ENCODE data around the gene SETDB1.

Gene SETDB1

GRCh38 chr1:150968491-150968890 lies 42.3 kb downstream of the SETDB1 start:
- Histone ChIP-seq H3K9me3 (replicated peaks; ENCODE audit: low read length) (no peaks in the 10 kb centered on the region), H3K4me3 (ENCODE audit: low read length) (no peak overlapping the region), H3K36me3 (ENCODE audit: insufficient read depth, low read length) (peaks cover 50% of the 10 kb centered on the region), H3K4me1 (ENCODE audit: control insufficient read depth, insufficient read depth, low read length) (peaks cover 31% of the 10 kb centered on the region), H3K9ac (ENCODE audit: low read depth, low read length) (no peak overlapping the region), H3K27me3 (ENCODE audit: control insufficient read depth, insufficient read depth, low read length) (no peaks in the 10 kb centered on the region), H3K4me2 (ENCODE audit: low read length) (no peak overlapping the region)

- Histone ChIP-seq H3K4me3 (ENCODE audit: low read length) (no peak overlapping the region), H3K9ac (ENCODE audit: low read depth, low read length) (no peak overlapping the region), H3K4me1 (ENCODE audit: control insufficient read depth, insufficient read depth, low read length) (peaks cover 31% of the 10 kb centered on the region), H3K9me3 (replicated peaks; ENCODE audit: low read length) (no peaks in the 10 kb centered on the region), H3K4me2 (ENCODE audit: low read length) (no peak overlapping the region), H3K27me3 (ENCODE audit: control insufficient read depth, insufficient read depth, low read length) (no peaks in the 10 kb centered on the region), H3K36me3 (ENCODE audit: insufficient read depth, low read length) (peaks cover 39% of the 10 kb centered on the region)
Observed at GRCh38 chr1:150969626-150970025, 43.5 kb downstream of the SETDB1 start.

GRCh38 chr1:150970808-150971582 lies 44.8 kb downstream of the SETDB1 start:
- Histone ChIP-seq H3K4me3 (ENCODE audit: low read length) (peak overlapping the region; percentile 86), H3K4me1 (ENCODE audit: control insufficient read depth, insufficient read depth, low read length) (peaks cover 36% of the 10 kb centered on the region), H3K9ac (ENCODE audit: low read depth, low read length) (peak overlapping the region; percentile 96), H3K4me2 (ENCODE audit: low read length) (peak overlapping the region; percentile 96), H3K9me3 (replicated peaks; ENCODE audit: low read length) (no peaks in the 10 kb centered on the region), H3K36me3 (ENCODE audit: insufficient read depth, low read length) (peaks cover 30% of the 10 kb centered on the region), H3K27me3 (ENCODE audit: control insufficient read depth, insufficient read depth, low read length) (no peaks in the 10 kb centered on the region)

- Histone ChIP-seq H3K9ac (ENCODE audit: low read depth, low read length) (peak overlapping the region; percentile 96), H3K9me3 (replicated peaks; ENCODE audit: low read length) (no peaks in the 10 kb centered on the region), H3K4me1 (ENCODE audit: control insufficient read depth, insufficient read depth, low read length) (peaks cover 39% of the 10 kb centered on the region), H3K4me3 (ENCODE audit: low read length) (peak overlapping the region; percentile 86), H3K27me3 (ENCODE audit: control insufficient read depth, insufficient read depth, low read length) (no peaks in the 10 kb centered on the region), H3K4me2 (ENCODE audit: low read length) (peak overlapping the region; percentile 96), H3K36me3 (ENCODE audit: insufficient read depth, low read length) (peaks cover 22% of the 10 kb centered on the region)
Observed at GRCh38 chr1:150971583-150972416, 45.6 kb downstream of the SETDB1 start.

- Histone ChIP-seq H3K4me2 (ENCODE audit: low read length) (peak overlapping the region; percentile 96), H3K9me3 (replicated peaks; ENCODE audit: low read length) (no peaks in the 10 kb centered on the region), H3K27me3 (ENCODE audit: control insufficient read depth, insufficient read depth, low read length) (no peaks in the 10 kb centered on the region), H3K9ac (ENCODE audit: low read depth, low read length) (peak overlapping the region; percentile 96), H3K4me1 (ENCODE audit: control insufficient read depth, insufficient read depth, low read length) (peaks cover 46% of the 10 kb centered on the region), H3K36me3 (ENCODE audit: insufficient read depth, low read length) (peaks cover 16% of the 10 kb centered on the region), H3K4me3 (ENCODE audit: low read length) (peak overlapping the region; percentile 86)
Observed at GRCh38 chr1:150972417-150972940, 46.3 kb downstream of the SETDB1 start.

- peaks cover 55% of the 10 kb centered on the region for H3K4me1 ChIP-seq (ENCODE audit: control insufficient read depth, insufficient read depth, low read length)
- H3K9me3 ChIP-seq (replicated peaks; ENCODE audit: low read length) = no peaks in the 10 kb centered on the region
- no peaks in the 10 kb centered on the region for H3K27me3 ChIP-seq (ENCODE audit: control insufficient read depth, insufficient read depth, low read length)
- H3K36me3 ChIP-seq (ENCODE audit: insufficient read depth, low read length) = peaks cover 7% of the 10 kb centered on the region
- peak overlapping the region; percentile 96 for H3K9ac ChIP-seq (ENCODE audit: low read depth, low read length)
- H3K4me2 ChIP-seq (ENCODE audit: low read length) = peak overlapping the region; percentile 96
- H3K4me3 ChIP-seq (ENCODE audit: low read length) = peak overlapping the region; percentile 86
Observed at GRCh38 chr1:150973258-150973835, 47.2 kb downstream of the SETDB1 start.

- Histone ChIP-seq H3K4me3 (ENCODE audit: low read length) (peak overlapping the region; percentile 86), H3K4me2 (ENCODE audit: low read length) (peak overlapping the region; percentile 96), H3K4me1 (ENCODE audit: control insufficient read depth, insufficient read depth, low read length) (peaks cover 59% of the 10 kb centered on the region), H3K9ac (ENCODE audit: low read depth, low read length) (peak overlapping the region; percentile 96), H3K36me3 (ENCODE audit: insufficient read depth, low read length) (peaks cover under 1% of the 10 kb centered on the region), H3K9me3 (replicated peaks; ENCODE audit: low read length) (no peaks in the 10 kb centered on the region), H3K27me3 (ENCODE audit: control insufficient read depth, insufficient read depth, low read length) (no peaks in the 10 kb centered on the region)
Observed at GRCh38 chr1:150973836-150974579, 47.8 kb downstream of the SETDB1 start.

- H3K4me3 ChIP-seq (ENCODE audit: low read length) = peak within 1 kb of the TSS; percentile 86
- H3K4me2 ChIP-seq (ENCODE audit: low read length) = peak within 1 kb of the TSS; percentile 96
- peaks cover 67% of the 10 kb centered on the region for H3K4me1 ChIP-seq (ENCODE audit: control insufficient read depth, insufficient read depth, low read length)
- H3K36me3 ChIP-seq (ENCODE audit: insufficient read depth, low read length) = no peaks in the 10 kb centered on the region
- H3K9me3 ChIP-seq (replicated peaks; ENCODE audit: low read length) = no peaks in the 10 kb centered on the region
- H3K27me3 ChIP-seq (ENCODE audit: control insufficient read depth, insufficient read depth, low read length) = no peaks in the 10 kb centered on the region
- peak within 1 kb of the TSS; percentile 96 for H3K9ac ChIP-seq (ENCODE audit: low read depth, low read length)
Observed at GRCh38 chr1:150974580-150975478, 48.7 kb downstream of the SETDB1 start, which contains the start of gene CERS2. Gene CERS2 (minus strand): TSS chr1:150974835. CDS start chr1:150969090, 5,745 bp downstream.

GRCh38 chr1:150976401-150976821 lies 50.2 kb downstream of the SETDB1 start:
- Histone ChIP-seq H3K4me3 (ENCODE audit: low read length) (no peak overlapping the region), H3K27me3 (ENCODE audit: control insufficient read depth, insufficient read depth, low read length) (no peaks in the 10 kb centered on the region), H3K36me3 (ENCODE audit: insufficient read depth, low read length) (no peaks in the 10 kb centered on the region), H3K9me3 (replicated peaks; ENCODE audit: low read length) (no peaks in the 10 kb centered on the region), H3K9ac (ENCODE audit: low read depth, low read length) (no peak overlapping the region), H3K4me2 (ENCODE audit: low read length) (peak overlapping the region; percentile 71), H3K4me1 (ENCODE audit: control insufficient read depth, insufficient read depth, low read length) (peaks cover 61% of the 10 kb centered on the region)
